Stimulated activated CD8-positive, alpha-beta memory T cell treated with anti-CD3 and anti-CD28 coated beads, Interleukin-7, amount 100 ng/mL, for 1 hour (primary cell): ENCODE results near the gene DACH1.
"Not testable (repeated sequence)": the region's sequence is repeated elsewhere in the genome, so short reads cannot be mapped to it uniquely, and the experiment has no call there.

Source experiments
- DNase-seq, 2 donors: peaks; one replicate each; pipeline ENCODE4 v3.0.0-alpha.2; 2020; ENCODE audit warnings: low read depth in 2 of 2

DACH1 gene

DNA sequence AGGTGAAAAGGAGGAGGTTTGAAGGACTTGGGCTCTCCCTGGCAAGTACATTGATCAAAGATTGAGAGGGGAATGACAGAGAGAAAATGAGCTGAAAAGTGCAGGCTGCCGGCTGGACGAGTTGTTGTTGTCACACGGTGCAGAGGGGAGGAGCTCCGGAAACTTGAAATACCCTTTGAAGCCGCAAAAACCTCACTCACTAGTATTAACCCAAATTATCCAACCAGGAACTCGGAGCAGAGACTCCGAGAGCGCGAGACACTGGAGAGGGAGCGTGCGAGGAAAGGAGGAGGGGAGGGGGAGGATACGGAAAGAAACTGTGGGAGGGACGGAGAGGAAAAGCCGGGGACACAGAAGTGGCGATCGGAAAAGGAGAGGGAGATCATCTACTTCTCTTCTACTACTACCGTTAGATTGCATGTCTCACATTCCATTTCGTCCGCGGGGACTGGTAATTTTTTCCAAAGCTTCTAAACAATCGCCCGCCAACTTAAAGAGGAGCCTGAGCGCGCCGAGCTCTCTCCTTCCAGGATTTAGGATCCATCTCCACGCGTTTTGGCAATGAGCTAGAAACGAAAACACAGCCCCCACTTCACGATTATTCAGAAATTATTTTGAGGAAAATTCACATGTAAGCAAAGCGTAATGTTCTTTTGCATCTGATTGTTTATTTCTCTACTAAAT lies at the start of gene DACH1:
DACH1 (minus strand) TSS at position 74 of the 684 bp plus-strand sequence.
- no peak for DNase-seq

DNA sequence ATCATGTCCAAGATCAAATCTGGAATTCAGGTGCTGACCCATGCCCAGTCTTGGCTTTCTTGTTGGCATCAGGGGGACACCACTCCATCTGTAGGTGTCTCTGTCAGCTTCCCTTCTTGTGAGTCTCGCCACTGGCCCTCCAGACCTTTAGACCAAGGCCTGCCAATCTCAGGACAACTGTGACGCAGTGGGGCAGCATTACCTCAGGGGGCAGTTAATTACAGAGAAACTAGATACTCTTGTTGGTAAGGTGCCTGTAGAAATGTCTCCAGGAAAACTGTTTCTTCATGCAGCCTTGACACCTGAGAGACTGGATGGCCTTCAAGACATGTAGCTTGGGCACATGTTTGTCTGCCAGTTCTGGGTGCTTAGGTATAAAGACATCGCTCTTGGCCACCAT lies 46.7 kb upstream of the DACH1 start:
- DNase-seq, result no peak

DNA sequence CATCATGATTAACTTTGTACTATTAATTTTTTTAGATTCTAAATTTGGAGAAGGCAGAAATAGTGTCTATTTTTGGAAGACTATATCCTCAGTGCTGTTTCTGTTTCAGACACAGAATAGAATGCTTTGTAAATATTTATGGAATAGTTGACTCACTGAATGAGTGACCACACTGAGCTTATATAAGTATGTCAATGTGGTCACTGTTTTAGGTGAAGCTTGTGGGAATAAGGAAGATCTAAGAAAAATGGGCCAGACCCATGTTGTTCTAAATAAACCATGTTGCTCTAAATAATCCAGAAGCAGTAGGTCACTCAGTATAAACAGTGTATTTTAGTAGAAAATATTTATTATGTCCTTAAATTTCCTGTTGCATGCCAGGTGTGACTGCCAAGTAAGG lies 45.5 kb upstream of the DACH1 start:
- DNase-seq, result no peak

DNA sequence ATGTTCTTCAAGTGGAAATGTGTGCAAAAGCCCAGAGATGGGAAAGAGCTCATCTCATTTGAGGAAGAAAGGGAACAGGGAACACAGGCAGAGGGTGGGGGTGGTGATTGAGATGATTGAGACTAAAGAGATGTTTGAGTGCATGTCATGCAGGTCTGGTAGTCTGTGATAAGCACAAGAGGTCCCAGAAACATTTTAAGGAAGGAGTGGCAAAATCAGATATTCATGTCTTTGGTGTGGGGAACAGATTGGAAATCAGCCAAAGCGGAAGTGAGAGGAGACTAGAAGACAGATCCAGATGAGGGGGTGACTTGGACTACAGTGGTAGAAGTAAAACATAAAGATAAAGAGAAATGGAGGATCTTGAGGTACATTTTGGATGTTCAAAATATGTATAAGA lies 39.4 kb upstream of the DACH1 start:
- DNase-seq, result no peak

DNA sequence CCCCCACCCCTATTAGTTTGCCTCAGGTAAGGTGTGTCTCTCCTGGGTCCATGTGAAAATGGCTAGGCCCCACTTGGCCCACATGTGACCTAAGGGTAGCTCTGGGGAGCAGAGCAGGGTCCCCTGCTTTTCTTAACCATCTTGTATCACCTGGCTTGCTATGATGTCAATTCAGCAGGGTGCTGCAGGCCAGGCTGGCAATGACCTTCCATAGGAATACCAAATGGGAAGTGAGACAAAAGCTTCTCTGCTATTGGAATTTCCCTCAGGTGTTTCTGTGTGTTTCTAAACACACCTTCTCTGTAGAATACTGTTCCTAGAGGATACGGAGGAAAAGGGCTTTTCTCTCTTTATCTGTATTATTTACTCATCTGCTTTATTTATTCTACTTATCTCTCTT lies 35.7 kb upstream of the DACH1 start:
- no peak for DNase-seq

DNA sequence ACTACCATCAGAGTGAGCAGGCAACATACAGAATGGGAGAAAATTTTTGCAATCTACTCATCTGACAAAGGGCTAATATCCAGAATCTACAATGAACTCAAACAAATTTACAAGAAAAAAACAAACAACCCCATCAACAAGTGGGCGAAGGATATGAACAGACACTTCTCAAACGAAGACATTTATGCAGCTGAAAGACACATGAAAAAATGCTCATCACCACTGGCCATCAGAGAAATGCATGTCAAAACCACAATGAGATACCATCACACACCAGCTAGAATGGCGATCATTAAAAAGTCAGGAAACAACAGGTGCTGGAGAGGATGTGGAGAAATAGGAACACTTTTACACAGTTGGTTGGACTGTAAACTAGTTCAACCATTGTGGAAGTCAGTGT lies 26.5 kb upstream of the DACH1 start:
- DNase-seq, result not testable (repeated sequence)

DNA sequence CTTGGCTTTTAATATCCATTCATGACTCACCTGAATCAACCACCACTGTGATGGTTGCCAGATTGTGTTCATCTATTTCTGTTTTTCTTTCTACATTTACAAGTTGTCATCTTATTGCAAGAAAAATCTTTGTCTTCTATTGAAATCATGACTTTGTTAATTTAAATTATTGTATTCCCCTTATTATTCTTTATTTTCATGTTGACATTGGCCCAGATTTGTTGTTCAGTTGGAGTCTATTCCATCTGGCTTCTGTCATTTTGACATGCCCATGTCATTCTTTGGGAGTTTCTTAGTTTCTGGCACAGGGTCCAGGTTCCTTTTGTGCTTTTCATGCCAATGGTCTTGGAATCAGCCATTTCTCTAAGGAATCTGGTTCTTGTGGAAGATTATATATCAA lies 19.9 kb upstream of the DACH1 start:
- no peak for DNase-seq

DNA sequence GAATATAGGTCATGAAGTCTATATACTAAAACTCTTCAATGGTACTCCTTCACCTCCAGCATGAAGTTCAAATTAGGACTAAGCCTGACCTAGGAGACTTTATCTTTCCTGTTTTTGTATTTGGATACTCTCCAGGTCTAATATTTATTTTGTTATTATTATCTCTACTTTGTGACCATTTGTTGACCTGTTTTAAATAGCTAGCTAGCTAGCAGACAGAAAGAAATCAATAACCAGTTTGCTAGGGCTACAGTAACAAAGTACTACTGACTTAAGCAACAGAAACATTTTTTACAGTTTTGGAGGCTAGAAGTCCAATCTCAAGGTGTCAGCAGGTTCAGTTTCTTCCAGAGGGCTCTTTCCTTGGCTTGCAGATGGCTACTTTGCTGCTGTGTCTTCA lies 15.1 kb upstream of the DACH1 start:
- DNase-seq, result no peak

DNA sequence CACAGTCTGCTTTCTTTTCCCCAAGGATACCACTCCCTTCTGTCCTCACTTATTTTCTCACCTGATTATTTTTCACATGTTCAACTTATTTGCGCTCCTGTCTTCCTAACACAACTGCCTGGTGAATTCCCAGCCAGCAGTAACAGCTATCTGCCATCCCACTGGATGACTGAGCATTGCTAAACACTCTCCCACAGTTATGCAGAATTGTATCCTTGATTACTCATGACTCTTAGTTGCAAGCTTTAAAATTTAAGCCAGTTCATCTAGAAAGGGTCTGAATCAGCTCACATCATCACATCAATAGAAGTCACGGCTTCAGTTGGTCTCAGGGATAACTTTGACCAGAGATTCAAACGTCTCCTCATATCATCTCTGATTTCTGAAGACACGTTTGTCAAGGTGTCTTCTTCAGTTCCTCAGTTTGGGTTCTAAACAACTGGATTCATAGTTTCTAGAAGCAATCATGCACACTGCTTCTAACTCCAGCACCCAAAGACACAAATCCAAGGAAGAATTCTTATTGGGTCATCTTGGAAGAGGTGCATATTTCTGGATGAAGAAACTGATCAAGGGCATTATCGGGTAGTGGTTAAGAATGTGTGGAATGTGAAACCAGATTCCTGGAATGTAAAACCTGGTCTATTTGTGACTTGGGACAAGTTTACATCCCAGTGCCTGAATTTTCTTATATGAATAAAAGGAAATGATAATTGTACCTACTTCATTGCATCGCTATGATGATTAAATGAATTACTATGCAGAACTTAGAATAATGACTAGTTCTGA lies 13.9 kb upstream of the DACH1 start:
- DNase-seq, result no peak

DNA sequence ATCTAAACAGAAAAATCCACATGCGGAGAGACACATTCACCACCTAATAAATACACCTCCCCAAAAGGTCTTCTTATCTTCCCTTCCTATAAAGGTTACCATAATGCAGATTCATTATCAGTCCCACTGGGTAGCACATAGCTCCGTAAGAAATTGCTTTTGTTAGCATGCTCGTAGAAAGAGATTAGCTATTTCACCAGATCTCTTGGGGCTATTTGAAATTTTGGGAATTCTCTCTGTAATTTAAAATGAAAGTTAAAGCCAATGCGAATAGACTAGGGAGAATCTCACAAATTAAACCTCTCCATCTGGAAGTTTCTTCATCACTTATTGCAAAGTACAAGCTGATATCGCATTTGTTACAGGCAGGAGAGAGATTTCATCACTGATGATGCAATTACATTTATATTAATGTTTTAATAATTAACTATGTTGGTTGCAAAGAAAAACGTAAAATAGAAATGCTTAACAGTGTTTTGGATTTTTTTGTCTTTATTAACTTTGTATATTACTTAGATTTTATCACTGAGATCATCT lies 12.9 kb upstream of the DACH1 start:
- DNase-seq, result no peak

DNA sequence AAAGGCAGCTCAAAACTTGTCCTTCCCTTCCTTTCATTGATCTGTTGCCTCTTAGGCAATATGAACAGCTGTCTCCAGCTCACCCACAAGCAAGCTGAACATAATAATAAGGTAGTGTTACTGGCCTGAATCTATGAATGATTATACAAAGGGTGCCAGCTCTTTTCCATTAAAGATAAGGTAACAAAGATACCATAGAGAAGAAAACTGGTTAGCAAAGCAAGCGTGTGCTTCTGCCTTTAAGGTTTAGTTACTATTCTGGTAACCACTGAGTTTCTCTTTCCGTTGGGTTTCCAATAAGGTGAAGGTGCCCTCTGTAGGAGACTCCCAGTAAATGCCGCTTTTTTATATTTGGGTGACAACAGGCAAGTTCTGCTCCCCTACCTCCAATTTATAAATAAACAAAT lies 12.1 kb upstream of the DACH1 start:
- no peak for DNase-seq

DNA sequence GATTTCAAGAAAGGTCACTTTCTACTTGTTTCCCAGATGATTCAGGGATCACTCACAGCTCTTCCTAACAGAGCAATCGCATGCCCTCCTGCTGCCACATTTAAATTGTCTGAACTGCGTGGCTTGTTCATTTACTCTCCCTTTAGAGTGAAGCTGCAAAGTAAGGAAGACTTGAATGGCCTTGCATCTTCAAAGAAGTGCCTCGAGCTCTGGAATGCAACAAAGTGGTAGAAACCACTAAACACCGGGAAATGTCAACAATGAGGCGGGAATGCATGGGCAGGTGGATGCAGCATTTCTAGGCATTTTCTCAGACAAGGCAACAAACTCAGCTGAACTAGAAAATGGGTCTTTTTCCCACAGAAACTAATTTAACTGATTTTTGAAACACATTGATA lies 10.3 kb upstream of the DACH1 start:
- no peak for DNase-seq

DNA sequence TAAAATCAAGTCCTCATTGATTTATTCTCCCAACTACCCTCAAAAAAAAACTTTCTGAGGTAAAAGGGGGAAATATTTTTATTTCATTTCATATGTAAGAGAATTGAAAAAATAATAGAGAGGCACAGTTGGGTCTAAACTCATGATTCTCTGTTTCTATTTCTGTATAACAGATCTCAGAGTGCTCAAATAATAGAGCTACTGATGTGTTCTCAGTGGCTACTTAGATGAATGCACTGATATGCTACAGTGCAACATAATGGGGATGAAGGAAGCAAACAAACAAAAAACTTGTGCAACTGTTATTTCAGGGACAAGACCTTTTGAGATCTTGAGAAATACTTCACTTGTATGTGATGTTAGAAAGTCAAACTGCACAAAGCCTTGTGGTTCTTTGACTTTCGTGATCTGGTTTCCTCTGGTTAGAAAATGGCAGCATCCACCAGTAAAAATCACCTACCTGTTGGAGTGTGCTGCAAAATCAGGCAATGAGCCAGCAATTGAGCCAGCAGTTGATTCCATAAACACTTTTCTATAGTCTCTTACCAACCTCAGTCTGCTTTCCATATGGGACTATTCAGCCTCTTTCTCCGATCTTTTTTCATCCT lies 9.7 kb upstream of the DACH1 start:
- DNase-seq, result no peak

DNA sequence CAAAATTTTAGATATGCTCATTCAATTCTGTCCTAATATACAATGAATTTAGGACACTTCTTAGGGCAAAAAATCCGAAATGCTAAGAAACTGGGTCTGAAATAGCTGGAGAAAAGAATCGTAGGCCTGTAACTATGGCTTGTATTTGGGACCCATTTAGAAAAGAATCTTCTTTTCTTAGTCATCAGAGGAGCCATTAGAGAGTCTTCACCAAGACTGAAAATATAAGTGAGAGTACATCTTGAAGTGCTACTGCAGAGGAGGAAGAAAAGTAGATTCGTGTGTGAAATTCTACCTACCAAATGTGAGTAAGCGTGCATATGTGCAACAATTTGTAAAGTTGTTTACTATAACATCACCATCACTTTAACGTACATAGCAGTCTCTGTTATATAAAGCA lies 8.8 kb upstream of the DACH1 start:
- no peak for DNase-seq

DNA sequence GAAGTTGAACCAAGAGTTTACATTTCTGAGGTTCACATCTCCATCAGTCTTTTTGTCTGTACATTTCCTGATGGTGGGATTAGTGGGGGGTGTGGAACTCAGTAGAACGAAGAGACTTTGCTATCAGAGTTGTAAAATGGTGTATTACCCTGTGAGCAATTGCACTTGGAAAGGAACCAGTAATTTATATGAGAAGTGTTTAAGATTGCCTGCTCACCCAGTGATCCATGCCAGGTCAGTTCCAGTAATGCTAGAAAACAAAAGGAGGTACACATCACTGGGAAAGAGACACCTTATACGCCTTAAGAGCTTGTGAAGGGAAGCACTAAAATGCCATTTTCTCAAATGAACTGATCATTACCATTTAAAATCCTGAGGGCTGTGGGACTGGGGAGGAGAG lies 7.5 kb upstream of the DACH1 start:
- DNase-seq, result no peak

DNA sequence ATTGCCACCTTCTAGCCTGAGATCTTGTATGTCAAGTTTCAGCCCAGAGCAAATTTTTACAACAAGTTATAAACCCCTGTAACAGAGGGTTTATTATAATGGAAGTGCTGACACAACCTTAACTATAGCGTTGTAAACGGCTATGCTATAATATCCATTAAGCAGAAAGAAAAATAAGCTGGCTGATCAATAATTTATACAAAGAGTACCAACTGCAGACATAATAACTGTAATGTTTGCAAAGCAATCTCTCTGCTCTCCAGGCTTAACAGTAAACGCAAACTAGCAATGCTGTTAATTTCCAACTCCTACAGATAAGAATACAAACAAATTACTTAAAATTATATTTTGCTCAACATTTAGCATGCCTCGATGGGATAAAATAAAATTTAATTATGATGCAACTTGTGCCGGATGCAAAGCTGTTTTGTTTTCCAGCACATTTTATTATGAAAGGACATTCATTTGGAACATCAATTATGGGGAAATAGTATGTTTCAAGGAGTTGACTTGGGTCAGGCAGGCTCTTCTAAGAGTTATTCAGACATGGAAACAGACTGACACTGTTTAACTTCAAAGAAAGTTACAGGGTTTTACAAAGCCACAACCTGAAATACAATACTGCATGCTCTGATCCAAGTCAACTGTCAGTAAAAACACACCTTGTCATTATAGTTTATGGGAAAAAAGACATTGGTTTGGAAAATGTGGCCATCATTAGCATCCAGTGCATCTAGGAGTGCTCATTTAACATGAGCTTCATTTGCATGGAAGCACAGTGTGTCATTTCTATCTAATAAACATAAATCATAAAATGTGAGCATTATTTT lies 6.6 kb upstream of the DACH1 start:
- no peak for DNase-seq

DNA sequence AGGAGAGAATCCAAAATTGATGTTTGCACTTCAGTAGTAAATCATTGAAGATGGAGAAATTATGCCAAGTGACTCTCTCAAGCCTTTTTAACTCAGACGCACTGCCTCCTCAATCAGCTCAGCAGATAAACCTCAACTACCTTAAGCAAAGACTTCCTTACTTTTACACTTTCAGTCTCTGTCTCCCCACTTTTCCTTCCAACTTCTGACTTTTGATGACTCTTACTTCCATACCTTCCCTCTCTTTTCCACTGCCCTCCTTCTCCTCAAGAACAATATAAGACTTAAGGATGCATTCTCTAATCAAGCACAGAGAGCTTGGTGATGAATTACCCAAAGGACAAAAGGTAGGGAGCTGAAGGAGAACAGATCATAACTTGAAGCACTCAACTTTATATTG lies 4.8 kb upstream of the DACH1 start:
- no peak for DNase-seq

DNA sequence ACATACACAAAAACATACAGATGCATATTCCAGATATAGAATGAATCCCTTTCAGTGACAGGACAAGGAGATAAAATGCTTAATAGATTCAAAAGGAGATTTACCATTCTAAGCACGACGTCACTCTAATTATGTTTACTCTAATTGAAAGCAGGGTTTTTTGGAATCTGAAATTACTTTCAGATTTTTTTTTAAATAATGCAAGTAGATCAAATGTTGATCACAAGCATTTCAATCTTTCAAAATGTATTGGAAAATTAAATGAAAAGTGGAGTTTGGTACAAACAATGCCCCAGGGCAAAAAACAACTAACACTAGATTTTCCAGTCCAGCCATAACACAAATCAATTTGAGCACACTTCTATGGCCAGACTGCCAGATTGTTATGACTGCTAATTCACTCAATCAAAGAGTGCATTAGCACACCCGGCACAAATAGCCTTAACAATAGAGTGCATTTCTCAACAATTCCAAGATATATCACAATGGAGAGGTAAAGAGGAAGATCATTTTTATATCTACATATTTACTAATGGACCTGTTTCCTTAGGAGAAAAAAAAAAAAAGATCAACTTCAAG lies 4.3 kb upstream of the DACH1 start:
- DNase-seq, result no peak

DNA sequence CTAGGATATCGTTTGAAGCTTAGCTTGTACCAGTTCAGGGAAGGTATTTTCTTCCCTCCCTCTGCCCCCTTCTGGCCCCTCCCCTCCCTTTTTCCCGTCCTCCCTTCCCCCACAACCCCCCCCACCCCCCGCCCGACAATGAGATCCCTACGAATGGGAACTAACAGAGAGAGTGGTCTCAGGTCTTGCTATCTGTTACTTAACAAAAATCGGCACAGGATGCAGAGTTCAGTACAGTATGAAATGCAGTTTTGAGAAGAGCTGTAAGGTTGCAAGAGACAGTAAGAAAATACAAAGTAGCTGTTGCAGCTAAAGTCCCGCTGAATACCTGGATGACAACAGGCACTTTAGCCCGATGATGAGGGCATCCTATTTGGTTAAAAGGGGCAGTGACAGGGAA lies 3.1 kb upstream of the DACH1 start:
- no peak for DNase-seq

DNA sequence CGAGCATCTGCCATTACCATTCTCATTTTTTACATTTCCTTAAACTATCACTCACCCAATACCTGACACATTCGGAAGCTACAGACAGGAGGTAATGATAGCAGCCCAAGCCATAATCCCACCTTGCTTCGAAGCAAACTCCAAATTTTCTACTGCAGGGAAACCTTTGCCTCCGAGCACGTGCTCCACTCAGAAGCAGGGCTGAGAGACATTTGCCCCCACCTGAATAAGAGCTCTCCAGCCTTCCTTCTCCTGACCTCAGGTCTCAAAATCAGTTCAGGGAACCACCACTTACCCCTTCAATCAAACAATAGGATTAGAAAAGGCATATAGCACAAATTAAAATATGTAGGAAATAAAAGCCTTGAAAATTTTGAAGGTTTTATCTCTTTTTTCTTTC lies 2.3 kb upstream of the DACH1 start:
- no peak for DNase-seq

DNA sequence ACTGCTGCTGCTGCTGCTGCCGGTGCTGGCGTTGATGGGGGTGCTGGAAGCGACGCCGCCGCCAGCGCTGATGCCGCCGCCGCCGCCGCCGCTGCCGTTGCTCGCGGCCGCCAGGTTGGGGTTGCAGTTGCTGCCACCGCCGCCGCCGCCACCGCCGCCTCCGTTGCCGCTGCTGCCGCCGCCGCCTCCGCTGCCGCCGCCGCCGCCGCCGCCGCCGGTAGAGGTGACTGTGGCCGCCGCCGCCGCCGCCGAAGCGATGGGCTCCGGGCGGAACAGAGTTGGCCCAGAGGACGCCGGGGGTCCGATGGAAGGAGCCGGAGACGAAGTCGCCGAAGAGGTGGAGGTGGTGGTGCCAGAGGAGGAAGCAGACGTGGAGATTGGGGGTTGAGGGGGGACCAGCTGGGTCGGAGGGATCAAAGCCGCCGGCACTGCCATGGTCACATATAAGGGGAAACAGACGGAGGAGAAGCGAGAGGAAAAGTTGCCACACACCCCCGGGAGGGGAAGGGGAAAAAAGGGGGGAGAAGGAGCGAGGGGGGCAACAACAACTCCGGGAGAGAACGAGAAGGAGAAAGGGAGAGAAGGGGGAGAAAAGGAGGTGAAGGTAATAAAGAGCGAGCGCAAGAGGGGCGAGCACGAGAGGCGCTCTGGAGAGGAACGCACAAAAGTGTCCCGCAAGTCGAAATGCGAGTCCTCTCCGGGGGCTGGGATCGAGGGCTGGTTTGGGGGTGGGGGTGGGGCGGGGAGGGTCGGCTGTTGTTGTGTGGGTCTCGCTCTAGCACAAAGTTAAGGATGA lies 471 bp downstream of the DACH1 start:
- DNase-seq, result no peak
